GM18909 (cell line): ENCODE measurements around the gene COL15A1.

Source experiments
- ATAC-seq: cut with Tn5 transposase; IDR thresholded peaks from one replicate; pipeline ENCODE4 v1.9.1; 2021; ENCODE audit warnings: mild to moderate bottlenecking; ENCODE audit not compliant: unreplicated experiment, poor library complexity

COL15A1 gene

DNA sequence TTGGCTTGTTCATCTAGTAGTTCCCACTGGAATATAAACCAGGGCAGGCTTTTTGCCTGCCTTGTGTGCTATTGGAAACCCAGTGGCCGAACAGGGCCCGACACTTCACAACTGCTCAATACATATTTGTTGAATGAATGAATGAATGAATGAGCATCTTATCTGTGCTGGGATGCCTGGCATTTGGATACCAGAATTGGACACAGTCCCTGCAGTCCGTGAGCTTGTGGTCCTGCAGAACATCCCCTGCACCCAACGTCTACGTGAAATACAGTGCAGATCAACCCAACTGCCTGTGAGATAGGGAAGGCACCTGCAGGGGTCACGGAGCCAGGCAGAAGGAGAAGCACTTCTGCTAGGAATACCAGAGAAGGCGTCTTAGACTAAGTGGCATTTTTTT is 30.0 kb upstream of the COL15A1 start:
- no peak for ATAC-seq

DNA sequence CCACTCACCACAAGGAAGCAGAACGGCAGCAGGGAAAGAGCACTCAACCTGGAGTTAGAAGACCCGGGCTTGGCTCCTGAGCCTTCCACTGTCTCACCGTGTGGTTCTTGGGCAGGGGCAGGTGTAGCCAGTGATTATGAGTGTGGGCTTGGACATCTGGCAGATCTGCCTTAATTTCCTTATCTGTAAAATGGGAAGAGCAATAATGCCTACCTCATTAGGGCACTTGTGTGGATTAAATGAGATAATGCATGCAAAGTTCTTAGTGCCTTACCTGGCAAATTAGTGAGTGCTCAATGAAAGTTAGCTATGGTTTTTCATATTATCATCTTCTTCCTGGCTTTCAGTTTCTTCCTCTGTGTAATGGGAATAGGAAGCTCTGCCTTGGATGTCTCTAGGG is 28.1 kb upstream of the COL15A1 start:
- no peak for ATAC-seq

DNA sequence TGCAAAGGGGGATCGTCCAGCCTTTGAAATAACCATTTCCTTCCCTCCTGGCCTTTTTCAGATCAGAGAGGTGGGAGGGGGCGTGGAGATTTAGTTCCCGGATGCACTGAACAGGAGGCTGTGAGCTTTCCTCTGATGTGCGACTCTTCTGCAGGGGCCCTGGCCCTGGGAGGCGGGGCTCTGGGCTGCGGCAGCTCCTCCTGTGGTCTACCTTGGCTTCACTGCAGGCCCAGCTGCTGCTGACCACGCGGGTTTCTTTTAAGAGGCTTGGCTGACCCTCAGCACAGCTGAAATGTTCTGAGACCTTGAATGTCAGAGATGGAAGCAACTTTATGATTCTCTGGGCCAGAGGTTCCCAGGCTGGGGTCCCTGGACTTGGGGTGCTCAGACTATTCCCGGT is 27.0 kb upstream of the COL15A1 start:
- no peak for ATAC-seq

DNA sequence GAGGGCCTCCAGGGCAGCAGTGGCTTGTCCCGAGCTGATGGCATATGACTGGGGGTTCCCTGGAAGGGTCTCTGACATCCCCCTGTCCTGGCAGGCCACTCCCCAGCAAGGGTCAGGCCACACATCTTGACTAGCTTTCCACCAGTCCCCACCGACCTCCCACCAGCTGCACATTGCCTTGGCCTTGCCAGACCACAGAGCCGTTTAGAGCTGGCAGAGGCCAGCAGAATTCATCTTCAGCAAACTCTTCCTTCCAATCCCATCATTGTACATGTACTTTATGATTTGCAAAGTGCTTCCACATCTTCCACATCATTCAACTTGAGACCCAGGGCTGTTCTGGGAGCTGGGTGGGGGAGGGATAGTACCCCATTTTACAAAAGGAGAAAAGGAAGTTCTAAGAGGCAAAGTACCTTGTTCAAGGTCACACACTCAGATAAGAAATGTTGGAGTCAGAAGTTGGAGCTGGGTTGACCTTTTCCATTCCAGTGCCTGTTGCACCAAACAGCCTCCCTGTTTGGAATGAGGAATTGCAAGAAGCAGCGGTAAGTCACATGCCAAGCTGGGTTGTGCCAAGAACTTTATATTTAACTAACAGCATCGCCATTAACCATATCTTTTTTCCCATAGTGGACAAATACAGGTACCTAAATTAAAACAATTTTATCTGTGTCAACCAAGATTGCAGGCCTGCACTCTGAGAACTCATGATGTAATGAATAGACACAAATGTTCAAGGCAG is 25.8 kb upstream of the COL15A1 start:
- no peak for ATAC-seq

DNA sequence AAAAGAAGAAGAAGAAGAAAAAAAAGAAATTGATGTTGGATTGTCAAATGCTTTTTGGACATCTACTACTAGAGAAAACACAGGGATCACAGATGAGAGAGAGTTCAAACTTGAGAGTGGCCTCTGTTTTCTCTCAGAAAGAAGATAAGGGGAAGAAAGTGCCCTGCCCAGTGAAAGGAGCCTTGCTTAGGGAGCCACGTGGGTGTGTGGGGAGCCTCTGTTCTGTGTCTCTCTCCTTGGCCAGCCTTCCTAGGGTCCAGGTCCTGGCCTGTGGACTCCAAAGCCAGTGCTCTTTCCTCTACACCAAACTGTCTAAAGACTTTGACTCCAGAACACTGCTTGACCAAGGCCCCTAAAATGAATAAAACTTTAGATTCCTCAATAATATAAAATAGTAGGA is 22.0 kb upstream of the COL15A1 start:
- no peak for ATAC-seq

DNA sequence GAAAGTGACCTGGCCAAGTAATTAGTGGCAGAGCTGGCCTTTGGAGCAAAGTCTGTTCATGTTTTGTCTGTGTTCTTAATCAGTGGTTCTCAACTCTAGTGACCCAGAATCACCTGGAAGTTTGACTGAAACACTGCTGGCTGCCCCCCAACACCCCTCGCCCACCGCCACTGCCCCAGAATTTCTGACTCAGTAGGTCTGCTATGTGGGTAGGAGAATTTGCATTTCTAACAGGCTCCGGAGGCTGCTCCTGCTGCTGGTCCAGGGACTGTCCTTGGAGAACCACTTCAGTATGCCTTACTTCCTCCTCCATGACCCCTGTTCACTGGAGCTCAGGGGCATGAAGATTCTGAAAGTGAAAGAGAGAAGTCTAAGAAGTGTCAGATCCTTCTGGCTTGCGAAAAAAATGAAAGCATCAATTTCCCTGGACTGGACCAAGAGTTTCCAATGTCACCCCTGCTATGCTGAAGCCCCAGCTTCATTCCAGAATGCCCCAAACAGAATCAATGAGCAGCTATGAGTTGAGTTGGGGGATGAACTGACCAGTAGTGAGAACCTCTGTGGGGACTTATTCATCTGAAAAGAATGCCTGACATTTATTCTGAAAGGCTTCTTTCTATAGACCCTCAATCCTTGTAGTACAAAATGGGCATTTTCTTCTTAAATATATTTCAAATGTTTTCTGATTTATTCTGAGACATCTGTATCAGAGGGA is 20.8 kb upstream of the COL15A1 start:
- no peak for ATAC-seq

DNA sequence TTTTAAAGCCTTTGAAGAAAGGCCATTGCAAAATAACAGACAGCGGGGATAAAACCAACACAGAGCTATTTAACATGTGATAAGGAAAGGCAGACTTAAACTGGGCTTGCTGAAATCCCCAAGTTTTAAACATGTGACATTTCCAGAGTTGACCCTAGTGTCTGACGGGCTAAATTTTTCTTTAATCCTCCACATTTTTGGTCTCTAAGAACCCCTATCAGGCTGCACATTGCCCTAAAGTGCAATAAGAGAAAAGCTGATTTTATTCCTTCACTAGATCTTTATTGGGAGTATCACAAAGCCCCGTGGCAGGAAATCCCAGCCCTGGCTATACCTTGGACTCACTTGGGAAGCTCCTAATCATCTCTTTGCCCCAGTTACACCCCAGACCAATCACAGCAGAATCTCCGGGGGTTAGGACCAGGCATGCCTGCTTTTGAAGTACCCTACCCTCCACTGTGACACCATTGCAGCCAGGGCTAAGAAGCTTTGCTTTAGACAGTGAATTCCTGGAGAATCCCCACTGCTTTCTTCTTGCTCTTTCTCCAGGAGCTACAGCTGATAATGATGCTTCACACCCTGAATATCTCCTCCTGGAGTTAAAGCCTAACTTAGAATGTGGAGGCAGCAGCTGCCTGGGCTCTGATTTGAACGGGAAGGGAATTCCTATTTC is 20.1 kb upstream of the COL15A1 start:
- no peak for ATAC-seq

DNA sequence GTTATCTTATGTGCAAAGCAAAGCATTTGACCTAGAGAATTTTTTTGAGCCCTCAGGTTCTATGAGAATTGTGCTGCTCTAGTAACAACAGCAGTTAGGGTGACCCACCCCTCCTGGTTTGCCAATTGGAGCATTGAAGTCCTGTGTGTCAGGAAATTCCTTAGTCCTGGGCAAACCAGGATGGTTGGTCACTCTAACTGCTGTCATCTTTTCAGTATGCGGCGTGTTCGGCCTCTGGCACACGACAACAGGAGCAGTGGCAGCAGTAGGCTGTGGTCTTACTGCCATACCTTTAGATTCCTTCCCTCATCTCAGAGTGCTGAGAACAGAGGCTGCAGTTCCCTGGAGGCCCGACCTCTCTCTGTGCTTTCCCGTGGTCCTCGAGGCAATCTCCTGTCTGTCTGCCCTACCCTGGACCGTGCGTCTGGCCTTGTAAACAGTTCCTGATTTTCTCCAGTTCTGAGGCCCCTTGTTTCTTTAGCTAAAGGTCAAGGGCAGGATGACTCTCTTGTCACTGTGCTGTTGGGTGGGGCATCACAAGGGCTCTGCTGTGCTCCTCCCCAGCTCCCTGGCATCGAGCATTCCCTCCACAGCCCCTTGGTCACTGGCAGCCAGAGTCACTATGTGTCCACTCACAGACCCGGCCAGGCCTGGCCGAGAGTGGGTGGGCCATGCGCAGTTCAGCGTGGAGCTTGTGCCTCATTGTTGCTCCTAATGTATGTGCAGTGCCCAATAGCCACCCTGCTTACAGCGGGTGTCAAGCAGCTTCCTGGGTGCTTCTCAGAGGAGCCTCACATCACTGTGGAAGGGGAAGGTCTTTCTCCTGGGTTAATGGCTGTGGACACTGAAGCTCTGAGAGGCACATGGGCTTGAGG is 18.5 kb upstream of the COL15A1 start:
- no peak for ATAC-seq

DNA sequence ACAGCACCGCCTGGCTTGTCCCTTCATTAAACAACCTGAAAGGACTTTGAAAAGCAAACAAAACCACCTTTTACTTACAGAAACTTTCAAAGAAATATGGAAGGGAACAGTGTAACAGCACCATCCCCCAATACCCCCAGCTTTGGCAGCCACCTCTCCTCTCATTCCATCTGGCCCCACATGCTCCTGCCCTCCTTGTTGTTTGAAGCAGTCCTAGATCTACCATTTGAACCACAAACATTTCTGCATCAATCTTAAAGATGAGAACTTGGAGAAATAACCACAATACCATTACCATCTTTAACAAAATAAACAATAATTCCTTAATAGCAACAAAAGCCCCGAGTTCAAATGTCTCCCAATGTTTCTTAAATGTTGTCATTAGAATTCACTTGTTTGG is 17.8 kb upstream of the COL15A1 start:
- no peak for ATAC-seq

DNA sequence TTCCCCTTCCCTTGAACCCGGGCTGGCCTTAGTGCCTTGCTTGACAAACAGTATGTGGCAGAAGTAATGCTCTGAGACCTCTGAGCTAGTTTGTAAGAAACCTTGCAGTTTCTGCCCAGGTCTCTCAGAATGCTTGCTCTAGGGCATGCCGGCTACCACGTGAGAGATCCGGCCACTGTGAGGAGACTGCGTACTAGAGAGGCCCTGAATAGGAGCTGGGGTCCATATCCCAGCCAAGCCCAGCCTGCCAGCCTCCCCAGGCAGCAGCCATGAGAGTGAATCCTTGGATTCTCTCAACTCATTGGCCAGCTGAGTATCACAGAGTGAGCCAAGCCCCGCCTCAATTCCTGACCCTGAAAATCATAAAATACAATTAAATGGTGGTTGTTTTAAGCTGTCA is 16.0 kb upstream of the COL15A1 start:
- ATAC-seq, result no peak

DNA sequence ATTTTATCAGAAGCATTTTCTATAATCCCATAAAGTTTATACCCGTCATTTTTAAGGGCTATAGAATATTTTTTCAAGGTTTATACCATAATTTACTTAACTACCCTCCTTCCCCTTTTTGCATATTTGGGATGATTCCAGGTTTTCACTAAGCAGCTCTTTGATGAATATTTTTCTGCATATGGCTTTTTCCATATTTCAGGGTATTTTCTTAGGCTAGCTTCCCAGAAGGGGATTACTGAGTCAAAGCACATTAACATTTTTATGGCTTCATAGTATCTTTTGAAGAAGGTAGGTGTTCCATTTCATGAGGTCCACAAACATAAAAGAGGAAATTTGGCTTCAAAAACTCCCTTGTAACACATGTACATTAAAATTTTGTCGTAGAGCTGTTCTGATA is 14.6 kb upstream of the COL15A1 start:
- ATAC-seq, result no peak

DNA sequence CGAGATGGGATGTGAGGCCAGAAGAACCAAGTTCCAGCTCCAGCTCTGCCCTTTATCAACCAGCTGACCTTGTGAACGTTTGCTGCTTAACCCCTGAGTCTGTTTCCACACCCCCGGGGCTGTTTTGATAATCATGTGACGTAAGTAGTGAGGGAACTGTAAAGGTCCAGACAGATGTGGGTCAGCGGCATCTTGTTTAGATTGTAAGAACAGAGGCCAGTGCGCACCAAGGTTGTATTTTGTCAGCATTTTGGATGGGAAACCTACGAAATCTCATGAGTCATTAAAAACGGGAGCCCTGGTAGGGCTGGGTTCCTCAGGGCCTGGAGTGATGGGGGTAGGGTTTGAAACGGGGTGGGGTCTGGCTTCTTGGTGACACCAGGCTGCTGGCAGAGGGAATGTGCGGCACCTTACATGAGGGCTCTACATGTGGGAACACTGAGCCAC is 13.8 kb upstream of the COL15A1 start:
- no peak for ATAC-seq

DNA sequence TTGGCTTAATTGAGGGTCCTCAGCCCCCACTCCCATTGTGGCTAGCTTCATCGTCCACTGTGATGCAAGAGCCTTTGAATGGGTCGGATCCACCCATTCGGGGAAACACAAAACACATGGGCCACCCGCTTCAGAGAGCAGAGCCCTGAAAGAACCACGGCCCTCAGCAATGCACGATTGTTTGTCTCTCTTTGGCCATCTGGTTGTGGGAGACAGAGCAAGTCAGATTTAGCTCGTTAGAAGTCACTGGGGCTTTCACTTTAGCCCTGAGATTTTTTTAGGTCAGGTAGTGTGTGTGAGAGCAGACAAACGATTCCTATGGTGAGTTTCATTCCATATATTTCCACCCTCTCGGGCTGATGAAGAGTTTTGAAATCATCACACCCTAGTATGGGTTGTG is 12.9 kb upstream of the COL15A1 start:
- ATAC-seq, result no peak

DNA sequence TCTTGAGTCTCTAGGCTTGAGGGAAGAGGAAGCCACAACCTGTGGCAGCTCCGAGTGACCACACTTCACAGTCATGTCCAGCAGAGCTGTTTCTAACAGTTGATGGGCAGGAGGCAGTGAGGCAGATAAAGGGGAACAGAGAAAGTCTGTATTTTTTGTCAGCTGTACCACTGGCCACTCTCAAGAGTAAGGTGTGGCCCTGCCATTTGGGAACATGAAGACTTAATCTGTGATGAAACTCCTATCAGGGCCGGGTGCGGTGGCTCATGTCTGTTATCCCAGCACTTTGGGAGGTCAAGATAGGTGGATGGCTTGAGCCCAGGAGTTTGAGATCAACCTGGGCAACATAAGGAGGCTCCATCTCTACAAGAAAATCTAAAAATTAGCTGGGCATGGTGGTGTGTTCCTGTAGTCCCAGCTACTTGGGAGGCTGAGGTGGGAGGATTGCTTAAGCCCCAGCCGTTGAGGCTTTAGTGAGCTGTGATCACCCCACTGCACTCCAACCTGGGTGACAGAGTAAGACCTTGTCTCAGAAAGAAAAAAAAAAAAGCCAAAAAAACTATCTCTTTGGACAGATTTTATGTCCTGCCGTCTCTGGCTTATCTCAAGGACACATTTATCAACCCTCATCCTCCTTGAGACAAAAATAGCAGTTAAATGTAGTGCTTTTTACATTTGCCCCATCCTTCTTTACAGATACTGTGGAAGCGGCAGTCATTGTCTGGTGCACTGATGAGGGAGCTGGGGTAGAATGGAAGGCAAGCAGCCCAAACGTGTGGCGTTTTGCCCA is 11.9 kb upstream of the COL15A1 start:
- no peak for ATAC-seq

DNA sequence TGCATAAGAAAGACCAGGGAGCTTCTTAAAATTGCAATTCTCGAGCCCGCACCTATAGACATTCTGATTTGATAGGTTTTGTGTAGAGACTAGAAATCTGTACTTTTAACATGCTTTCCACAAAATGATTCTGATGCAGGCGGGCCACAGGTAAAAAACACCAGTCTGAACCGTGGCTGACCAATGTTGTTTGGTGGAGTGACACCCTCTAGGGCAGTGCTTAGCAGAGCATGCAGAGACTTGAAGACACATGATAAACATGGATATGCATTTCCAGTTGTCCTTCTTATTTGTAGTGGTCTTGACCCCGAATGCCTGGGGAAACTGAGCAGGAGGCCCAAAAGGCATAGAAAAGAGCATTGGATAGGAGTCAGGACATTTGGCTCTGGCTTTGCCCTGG is 10.5 kb upstream of the COL15A1 start:
- ATAC-seq, result no peak

DNA sequence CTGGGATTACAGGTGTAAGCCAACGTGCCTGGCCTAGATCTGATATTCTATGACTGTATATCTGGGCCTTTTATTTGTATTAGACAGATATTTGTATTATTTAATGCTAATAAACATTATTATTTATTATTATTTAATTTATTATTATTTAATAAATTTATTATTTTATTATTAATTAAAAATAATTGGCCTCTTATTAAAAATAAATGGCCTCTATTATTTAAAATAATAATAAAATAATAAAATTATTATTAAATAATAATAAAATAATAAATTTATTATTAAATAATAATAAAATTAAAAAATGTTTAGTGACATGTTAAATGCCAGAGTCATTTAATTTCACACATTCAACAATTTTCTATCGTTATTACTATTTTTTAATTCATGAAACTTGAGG is 9.8 kb upstream of the COL15A1 start:
- no peak for ATAC-seq

DNA sequence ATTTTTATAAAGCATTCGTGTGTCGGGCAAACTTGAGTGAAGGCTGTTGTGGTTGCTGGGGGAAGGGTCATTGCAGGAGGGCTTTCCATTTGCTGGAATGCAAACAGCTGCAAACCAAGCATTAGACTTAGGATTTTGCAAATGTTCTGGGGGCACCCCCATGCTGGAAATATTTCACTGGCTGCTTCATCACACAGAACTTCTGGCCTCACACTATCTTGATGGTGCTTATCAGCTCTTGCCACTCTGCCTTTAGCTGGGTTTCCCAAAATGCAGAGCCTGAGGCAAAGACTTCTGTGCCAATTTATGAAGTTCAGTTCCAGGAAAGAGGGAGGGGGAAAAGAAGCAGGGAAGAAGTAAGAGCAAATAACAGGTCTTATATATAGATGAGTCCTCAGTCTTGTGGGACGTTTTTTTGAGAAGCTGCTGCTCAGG is 8.6 kb upstream of the COL15A1 start:
- ATAC-seq, result no peak

DNA sequence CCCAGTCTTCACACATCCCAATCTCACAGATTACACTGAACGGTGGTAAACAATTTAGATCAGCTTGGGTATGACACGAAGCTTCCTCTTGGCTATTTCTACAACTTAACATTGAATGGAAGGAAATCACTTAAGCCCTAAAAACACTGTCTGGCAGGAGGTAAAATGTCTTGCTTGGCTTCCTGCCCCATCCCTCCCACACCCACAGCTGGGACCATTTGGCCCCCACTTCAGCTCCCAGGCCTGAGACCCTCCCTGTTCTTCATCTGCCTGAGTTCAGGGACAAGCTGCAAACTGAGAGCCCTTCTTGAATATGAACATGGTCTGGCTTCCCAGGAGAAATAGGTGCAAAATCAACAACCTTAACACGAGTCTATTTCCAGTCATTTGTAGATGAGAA is 3.4 kb upstream of the COL15A1 start:
- ATAC-seq, result no peak

DNA sequence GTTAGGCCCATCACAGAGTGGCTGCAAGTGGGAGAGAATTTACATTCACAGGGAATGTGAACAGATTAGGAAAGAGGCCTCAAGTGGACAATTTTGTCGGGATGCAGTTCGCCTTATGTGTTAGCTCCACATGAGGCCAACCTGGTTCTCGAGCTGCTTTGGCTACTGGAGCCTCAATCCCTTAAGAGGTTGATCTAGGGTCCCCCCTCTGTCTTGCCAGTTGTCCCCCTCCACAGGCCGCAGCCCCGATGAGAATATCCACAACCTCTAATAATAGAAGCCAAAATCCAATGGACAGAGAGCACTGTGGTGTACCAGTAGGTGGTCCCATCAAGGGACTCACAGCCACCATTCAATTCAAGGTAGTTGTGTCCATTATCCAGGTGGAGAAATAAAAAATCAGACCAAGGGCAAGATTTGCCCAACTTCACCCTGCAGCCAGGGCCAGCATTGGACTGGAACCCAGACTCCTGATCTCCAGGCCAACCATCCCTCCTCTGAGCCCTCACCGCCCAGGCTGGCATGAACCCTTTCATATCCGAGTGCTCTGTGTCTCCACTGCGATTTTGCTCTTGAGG is 1.7 kb upstream of the COL15A1 start:
- ATAC-seq, result no peak
